Stimulated activated CD8-positive, alpha-beta memory T cell treated with anti-CD3 and anti-CD28 coated beads, Interleukin-15, amount 100 ng/mL, for 4 hours (primary cell): ENCODE data around the gene CCDC77.
A peak's percentile ranks its signal among the peaks of the same experiment; 100 is the strongest.

ENCODE experiments used
- DNase-seq, 2 donors: peaks; one replicate each; pipeline ENCODE4 v3.0.0-alpha.2; 2020; ENCODE audit warnings: low read depth in 2 of 2

The CCDC77 gene

GRCh38 chr12:452667-453210, 51.3 kb downstream of the CCDC77 start:
- no peak for DNase-seq

DNA sequence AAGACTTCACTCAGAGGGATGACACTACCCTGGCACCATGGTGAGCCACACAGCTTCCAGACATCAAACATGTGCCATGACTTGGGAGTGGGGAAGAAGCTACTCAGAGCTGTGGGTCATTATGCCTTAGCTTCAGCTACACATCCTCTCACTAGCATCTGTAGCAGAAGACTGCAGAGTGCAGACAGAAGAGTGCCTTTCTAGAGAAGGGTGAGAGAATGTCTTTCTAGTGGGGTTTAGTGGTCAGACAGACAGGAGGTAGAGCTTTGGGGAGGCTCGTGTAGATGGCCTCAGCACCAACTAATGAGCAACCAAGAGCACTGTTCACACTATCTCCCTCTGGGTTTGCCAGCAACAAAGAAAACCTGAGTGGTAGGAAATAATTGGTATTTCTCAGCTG, 53.4 kb downstream of the CCDC77 start:
- DNase-seq: no peak

DNA sequence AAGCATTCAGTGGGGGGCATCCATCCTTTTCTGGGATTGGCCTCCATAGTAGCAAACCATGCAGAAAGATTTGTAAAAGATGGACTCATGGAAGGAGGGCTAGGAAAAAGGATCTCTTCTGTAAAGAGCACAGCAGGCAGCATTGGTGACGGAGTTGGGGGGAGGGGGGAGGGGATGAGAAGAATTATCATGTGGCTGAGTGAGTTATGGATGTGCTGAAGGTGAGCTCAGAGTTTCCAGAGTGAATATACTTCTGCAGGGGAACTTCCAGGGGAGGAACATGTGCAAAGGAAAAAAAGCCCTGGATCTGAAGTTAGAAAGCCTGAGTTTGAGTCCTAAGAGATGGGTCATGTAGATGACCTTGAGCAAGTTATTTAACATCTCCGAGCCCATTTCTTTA, 54.4 kb downstream of the CCDC77 start:
- DNase-seq: no peak

DNA sequence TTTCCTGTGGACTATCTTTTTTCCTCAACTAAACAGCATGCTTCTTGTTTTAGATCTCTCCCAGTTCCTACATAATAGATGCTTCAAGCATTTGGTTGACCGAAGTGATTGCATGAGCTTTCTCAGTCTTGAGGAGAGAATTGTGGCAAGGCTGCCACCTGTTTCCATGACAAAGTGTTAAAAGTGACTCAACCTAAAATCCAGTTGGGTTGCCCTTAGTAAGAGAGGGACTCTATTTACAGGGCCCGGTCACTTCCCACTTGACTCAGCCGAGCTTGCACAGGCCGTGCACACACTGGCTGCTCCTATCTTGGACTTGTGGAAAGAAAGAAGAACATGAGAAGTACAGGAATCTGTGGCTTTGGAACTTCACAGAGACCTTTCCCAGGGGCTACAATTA, 56.2 kb downstream of the CCDC77 start:
- DNase-seq: no peak

DNA sequence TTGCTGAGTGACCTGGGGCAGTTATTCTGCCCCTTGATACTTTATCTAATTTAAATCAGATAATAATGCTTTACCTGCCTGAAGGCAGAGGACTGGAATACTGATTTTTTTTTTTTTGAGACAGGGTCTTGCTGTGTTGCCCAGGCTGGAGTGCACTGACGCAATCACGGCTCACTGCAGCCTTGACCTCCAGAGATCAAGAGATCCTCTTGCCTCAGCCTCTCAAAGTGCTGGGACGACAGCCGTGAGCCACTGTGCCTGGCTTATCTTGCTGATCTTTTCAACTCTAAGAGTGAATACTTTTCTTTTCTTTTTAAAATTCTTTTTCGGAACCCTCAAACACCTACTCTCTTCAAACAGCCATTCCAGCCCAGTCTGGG, 57.6 kb downstream of the CCDC77 start:
- DNase-seq: no peak

GRCh38 chr12:459430-460258, 58.2 kb downstream of the CCDC77 start, which contains the start of gene B4GALNT3:
Gene B4GALNT3, plus strand, starts transcription at chr12:459939. Its CDS starts 438 bp downstream, at chr12:460377.
- DNase-seq: peak in 1 of 2 donors; percentile 29

- no peak for DNase-seq
Observed at GRCh38 chr12:460261-461230, 59.1 kb downstream of the CCDC77 start.

- no peak for DNase-seq
Observed at GRCh38 chr12:461425-461824, 60.0 kb downstream of the CCDC77 start.

DNA sequence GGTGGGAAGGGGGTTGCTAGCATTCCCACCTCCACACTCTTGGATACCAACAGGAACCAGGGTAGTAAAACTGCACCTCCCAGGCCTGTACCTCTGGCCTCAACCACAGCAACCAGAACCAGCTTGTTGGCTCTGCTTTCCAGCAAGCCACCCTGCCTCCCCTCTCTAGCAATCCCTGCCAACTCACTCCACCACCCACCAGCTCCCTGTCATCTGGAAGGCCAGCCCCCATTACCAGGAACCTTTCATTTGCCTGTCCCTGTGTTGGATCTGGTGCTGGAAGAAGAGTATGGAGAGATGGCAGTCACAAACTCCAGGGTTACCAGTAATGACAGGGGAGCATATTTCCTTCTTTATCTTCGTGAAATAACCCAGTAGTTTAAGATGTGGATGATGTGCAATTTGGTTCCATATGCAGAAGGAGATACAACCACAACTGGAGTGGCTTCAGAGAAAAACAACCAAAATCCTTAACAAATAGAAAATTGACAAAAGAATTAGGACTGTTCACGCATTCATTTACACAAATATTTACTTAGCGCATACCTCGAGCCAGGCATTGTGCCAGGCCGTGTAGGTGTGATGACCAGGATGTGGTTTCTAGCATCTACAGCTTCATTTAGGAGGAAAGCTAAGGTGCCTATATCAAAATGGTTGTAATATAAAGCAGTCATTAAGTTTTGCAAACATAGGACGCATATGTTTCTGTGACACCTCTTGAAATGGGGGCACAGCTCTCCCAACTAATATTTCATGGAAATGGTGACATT, 61.7 kb downstream of the CCDC77 start:
- DNase-seq: no peak

- DNase-seq: no peak
Observed at GRCh38 chr12:464484-465267, 63.2 kb downstream of the CCDC77 start.

DNA sequence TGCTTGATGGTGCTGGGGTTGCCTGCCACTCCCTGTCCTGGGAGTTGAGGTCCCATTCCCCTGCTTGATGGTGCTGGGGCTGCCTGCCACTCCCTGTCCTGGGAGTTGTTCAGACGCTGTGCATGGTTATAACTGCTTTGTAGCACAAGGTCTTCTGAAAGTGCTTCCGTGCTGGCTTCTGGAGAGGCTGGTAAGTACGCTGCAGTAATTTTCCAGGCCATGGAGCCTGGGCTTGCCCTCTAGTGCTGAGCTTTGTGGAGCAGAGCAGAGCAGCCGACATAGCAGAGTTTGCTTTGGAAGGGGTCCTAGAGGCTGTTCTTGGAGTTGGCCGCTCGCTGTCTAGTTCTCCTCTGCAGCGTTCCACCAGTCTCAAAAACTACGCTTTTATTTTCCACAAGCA, 64.6 kb downstream of the CCDC77 start:
- DNase-seq: no peak

GRCh38 chr12:466762-467161, 65.3 kb downstream of the CCDC77 start:
- DNase-seq: no peak

GRCh38 chr12:467591-467990, 66.1 kb downstream of the CCDC77 start:
- no peak for DNase-seq

DNA sequence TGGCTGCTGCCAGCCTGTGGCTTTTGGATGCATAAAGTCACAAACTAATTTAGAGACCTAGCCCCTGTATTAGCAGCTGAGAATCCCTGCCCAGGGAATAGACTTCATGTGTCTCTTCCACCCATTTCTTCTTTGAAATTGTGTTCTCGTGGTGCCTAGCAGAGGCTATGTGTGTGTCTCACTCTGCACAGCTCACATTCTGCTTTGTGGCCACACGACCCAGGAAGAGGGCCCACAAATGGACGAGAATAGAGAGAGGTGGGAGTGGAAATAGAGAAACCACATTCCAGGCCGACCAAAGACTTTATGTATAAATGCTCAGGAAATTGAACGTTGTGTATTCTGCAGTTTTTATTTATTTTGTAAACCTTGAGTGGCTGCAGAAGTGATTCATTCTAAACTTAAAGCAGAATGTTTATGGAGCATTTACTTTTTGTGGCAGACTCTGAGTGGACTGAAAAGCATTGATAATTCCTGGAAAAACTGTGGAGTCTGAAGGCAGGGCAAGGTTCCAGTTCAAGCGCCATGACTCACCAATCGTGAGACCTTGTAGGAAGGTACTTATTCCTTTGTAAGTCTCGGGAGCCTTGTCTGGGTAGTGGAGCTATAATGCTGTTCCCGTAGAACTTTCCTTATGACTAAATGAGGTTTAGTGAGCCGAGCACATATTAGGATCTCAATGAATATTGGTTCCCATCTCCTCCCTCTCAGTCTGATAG, 67.4 kb downstream of the CCDC77 start:
- DNase-seq: no peak

DNA sequence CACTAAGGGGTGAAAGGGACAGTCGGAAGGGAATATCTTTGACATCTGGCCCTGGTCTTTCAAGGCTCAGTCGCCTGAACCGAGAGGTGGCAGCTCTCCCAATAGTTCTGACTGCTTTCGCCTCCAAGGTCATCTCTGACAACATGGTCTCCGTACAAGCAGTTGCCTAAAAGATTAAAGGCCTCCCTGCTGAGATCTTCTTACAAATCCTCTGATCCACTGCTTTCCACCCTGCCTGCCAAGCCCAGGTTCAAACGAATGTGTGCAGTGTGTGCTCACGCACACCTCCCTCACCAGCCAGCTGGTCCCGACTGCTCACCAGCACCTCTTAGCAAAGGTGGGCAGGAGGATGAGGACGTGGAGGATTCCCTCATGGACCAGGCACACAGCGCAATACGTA, 68.7 kb downstream of the CCDC77 start:
- no peak for DNase-seq

DNA sequence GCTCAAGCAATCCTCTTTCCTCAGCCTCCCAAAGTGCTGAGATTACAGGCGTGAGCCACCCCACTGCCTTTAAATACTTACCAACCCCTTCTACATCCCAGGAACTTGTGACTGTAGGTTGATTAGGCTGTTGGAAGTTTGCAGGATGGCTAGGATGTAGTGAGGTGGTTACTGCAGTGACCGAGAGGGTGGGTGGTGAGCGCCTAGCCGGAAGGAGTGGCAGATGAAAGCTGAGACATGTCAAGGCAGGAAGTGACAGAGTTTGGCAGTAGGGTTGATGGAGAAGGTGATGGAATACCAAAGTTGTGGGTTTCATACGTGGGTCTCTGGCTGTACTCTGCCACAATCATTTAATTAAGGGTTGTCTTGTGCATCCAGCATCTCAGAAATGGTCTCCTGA, 71.8 kb downstream of the CCDC77 start:
- DNase-seq: no peak

GRCh38 chr12:473863-474577, 72.6 kb downstream of the CCDC77 start:
- no peak for DNase-seq

- no peak for DNase-seq
Observed at GRCh38 chr12:475286-475685, 73.8 kb downstream of the CCDC77 start.

GRCh38 chr12:479161-479560, 77.7 kb downstream of the CCDC77 start:
- no peak for DNase-seq
